ENCODE measurements around the gene TMEM106C.
"Not testable (repeated sequence)": the region's sequence is repeated elsewhere in the genome, so short reads cannot be mapped to it uniquely, and the experiment has no call there.

TMEM106C gene

DNA sequence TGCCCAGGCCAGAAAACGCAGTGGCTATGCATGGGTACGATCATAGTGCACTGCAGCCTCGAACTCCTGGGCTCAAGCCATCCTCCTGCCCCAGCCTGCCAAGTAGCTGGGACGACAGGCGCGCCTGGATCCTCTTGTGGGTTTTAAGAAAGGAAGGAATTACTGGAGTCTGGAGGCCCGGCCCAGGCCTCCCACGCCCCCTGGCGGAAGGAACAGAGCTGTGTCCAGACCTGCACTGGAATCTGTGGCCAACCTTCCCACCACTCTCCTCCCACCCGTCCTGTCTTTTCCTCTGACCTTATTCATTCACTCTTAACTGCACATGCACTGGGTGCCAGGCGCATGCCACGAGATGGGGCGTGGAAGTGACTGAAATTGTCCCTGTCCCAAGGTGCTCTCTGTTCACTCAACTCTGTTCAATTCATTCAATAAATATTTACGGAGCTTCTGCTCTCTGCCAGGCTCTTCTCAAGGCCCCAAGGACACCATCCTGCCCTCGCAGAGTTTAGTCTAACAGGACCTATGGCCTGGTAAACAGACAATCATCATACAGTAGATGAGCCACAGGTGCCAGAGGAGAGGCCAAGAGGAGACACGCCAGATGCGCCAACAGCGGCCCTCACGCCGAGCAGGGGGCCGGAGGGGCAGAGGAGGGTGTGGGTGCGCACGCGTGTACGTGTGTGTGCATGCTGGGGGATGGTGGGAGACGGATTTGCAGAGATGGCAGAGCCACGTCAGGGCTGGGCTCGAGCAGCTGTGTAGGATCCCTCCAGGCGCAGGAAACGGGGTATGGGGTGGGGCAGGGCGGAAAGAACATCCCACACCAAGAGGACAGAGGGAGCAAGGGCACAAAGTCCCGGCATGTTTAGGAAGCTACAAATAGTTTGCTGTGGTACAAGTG is 13.7 kb upstream of the TMEM106C start:
- peak; percentile 53 for DNase-seq

DNA sequence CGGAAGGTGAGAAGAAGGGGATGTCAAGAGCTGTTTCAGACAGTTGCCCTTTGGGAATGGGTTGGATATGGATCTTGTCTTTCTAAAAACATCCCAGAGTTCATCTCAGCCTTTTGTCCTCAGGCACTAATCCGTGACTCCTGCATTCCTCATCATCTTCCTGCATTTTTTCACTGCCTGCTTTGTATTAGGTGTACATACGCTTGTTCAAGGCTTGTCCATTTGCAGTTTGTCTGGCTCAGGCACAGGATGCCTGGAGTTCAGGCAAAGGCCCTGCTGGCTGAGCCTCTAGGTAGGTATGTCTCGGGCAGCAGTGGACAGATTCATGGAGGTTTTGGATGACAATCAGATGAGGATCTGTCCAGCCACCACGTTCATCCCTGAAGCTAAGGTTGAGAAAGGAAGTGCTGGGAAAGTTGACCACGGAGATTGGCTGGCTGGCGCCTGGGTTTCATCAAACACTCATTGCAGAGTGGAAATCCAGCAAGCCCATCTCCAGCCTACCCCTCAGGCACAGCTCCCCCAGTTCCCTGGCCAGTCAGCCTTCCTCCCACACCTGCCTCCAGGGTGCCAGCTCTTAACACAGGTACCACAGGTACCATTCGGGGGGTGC is 12.4 kb upstream of the TMEM106C start:
- no peak for DNase-seq

DNA sequence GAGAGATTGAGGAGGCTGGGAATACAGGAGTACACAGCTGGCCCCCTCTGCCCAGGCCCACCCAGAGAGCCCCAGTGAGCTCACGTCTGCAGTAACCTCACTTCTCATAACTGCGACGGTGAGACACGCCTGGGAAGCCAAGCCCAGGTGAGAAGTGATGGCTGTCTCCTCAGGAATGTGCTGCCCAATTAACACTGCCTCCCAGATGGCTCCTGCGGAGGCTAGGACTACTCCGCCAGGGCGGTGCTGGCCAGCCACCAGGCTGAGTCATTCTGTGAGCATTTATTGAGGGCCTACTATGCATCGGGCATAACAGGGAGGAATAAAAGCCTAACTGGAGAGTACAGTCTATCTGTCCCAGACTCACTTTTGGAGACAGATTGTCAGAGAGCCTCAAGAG is 9.3 kb upstream of the TMEM106C start:
- no peak for DNase-seq

GRCh38 chr12:47954467-47955045 is 8.8 kb upstream of the TMEM106C start:
- DNase-seq: no peak

DNA sequence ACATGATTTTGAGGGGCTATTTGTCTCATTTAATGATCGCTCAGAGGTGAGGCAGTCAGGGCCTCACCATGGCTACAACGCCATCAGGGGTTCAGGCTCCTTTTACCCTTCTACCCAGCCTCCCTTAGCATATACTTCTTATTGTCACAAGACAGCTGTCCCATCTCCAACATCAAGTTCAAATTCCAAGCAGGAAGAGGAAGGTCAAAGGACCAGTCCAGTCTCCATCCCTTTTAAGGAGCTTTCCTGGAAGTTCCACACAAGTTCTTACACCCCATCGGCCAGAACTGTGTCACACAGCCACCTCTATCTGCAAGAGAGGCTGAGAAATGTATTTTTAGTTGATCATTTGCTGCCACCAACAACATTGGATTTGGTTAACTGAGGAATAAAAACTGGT is 8.3 kb upstream of the TMEM106C start:
- no peak for DNase-seq

- DNase-seq: not testable (repeated sequence)
Observed at GRCh38 chr12:47957671-47958070, 5.7 kb upstream of the TMEM106C start.

- no peak for DNase-seq
Observed at GRCh38 chr12:47962198-47962597, 1.2 kb upstream of the TMEM106C start.

- DNase-seq: peak; percentile 19
Observed at GRCh38 chr12:47964106-47964728, 821 bp downstream of the TMEM106C start.

- DNase-seq: no peak
Observed at GRCh38 chr12:47965581-47965980, 2.2 kb downstream of the TMEM106C start.

DNA sequence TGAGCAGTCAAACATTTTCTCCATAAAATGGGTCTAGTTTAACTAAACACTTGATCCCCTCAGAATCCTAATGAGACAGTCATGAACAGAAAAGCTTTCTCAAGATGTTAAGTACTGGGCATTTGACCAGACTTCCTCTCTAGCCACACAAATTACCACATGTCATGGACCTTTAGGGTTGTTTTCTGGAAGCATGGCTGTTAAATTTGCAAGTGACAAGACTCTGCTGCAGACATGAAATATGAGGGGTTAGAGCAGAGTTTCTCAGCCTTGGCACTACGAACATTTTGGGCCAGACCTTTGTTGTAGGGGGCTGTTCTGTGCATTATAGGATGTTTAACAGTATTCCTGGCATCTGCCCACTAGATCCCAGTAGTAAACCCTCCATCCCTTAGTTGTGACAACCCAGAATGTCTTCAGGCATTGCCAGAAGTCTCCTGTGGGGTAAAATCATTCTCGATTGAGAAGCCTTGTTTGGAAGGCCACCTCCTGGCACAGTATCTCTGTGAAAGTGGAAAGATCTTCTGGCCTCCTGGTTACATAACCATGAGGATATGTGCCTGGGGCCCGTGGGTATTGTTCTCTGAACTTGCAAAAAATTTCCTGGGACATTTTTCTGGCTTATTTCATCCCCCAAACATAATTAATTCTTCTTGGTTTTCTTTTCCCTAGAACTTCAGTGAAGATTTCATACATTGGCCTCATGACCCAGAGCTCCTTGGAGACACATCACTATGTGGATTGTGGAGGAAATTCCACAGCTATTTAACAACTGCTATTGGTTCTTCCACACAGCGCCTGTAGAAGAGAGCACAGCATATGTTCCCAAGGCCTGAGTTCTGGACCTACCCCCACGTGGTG is 4.3 kb downstream of the TMEM106C start:
- no peak for DNase-seq

DNA sequence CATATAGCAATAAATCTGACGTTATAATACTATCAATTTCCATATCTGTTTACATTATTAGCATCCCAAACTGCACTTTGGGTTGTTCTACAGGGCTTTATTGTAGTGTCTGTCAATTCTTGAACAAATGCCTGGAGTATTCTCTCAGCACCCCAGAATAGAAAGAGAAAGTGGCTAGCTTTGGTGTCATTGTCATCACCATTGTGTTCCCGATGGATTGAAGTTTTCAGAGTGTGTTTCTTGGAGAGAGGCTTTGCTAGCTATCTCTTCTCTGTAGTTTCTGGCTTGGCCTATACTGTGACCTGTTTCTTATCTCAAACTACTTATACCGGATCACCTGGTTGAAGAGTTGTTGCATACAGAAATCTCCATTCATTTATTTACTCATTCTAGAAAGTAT is 6.4 kb downstream of the TMEM106C start:
- no peak for DNase-seq

DNA sequence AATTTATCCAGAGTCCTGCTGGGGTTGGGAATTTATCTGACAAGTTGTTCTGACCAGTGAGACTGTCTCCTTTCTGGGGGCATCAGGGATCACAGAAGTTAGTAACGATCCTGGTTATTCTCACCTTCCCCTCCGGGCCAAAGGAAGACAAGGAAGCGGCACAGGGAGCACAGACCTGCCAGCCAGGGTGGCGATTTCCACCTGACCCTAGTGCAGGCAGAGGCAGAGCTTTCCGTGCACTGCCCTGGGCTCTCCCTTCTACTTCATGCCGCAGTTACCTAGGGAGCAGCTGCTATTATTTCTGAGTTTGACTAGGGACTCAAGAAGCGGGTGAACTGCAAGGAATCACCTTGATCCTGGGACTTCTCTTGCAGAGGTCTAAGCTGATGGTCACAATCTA is 7.4 kb downstream of the TMEM106C start:
- no peak for DNase-seq

DNA sequence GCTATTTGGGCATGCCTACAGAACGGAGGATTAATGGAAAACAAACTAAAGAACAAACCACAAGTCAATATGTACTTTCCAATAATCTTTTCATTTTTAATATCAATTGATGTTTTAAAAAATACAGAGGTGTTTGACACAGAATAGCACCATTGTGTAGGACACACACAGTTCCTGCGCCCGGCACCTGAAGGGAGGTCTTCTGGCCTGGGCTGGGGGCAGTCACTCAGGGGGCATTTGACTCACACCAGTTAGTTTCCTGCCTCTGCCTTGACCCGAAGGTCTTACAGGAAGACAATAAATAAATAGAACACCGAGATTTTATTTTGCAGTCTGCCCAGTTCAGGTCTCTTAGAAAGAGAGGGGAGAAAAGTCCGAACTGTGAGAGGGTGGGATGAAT is 9.5 kb downstream of the TMEM106C start:
- no peak for DNase-seq

DNA sequence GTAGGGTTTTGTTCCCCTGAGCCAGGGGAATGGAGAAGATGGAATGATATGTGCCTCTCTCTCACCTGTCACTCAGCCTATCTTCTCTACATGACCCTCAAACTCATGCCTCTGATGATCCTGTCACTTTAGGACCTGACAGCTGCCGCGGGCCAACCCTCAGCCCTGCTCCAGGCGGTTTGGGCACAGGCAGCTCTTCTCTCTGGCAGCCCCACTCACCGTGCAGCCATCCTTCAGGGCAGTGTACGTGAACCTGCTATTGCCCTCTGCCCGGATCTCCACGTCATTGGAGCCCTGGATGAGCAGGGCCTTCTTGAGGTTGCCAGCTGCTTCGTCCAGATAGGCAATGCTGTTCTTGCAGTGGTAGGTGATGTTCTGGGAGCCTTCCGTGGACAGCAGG is 10.5 kb downstream of the TMEM106C start:
- no peak for DNase-seq

GRCh38 chr12:47975036-47975620 is 11.7 kb downstream of the TMEM106C start:
- DNase-seq: no peak

DNA sequence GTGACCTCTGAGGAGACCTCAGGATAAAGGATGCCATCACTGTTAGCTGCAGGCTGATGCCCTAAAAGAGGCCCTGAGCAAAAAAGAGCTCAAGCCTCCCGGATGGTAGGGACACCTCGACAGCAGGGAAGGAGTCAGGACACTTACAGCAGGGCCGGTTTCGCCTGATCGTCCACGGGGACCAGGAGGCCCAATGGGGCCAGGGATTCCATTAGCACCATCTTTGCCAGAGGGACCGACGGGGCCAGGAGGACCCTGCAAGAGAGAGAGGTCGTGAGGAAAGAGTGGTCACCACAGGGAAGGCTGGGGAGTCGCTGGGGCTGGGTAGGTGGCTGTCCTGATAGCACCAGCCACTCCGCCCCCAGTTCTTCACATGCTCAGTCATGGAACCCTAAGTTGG is 12.4 kb downstream of the TMEM106C start:
- DNase-seq: no peak

DNA sequence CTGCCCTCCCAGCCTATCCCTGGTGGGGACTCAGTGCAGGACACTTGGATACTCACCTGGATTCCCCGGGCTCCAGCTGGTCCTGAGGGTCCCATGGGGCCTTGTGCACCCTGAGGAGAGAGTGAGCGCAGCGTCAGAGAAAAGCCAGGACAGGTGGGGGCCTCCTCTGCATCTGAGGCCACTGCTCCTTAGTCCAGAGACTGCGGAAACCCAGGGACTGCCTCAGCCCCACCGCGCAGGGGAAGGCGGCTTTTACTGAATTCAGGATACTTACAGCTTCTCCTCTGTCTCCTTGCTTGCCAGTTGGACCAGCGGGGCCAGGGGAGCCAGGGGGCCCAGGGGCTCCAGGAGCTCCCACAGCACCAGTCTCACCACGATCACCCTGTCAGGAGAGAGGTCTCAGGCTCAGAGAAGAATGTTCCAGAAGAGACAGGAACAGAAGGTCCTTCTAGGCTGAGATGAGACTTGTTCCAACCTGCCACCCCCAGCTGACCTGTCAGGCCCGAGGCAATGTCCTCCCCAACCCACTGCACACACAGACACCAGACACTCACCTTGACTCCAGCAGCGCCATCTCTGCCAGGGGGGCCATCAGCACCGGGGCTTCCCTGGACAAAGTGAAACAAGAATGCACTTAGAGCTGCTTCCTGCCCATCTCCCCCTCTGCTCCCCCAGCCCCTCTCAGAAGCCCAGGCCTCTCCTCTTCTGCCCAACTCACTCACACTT is 13.8 kb downstream of the TMEM106C start:
- DNase-seq: no peak

- DNase-seq: no peak
Observed at GRCh38 chr12:47977772-47978597, 14.6 kb downstream of the TMEM106C start.

GRCh38 chr12:47978598-47978873 is 15.1 kb downstream of the TMEM106C start:
- DNase-seq: no peak

DNA sequence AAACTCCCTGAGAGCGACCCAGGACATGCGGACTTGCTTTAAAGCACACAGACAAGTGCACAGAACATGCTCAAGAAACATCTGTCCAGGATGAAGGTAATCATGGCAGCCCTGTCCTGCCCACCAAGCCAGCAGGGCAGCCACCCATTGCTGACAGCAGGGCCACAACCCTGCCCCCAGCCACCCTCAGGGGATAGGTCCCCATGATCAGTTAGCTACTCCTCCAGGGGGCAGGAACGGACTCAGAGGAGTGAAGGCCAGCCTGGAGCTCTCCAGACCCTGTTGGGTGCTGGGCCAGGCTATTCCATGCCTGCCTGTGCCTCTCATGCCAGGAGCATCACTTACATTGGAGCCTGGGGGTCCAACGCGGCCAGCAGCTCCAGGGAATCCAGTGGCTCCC is 15.8 kb downstream of the TMEM106C start:
- DNase-seq: no peak

DNA sequence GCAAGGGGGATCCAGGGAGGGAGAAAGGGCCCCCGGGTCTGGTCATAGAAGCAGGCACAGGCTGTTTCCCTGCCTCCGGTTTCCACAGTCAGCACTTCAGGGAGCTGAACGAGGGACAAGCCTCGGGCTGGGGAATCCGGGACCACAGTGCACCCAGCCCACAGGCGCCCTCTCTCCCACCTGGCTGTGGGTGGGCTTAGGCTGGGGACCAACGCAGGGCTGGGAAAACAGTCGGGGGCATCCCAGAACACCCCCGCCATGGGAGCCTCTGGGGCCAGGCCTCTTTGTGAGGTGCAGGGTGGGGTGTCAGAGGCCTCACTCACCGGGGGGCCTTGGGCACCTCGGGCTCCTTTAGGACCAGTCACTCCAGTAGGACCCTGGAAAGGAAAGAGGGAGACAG is 16.3 kb downstream of the TMEM106C start:
- no peak for DNase-seq
